GM12878 (cell line): ENCODE results near the gene HMGCL.

Experiments
- ATF3 ChIP-seq: IDR thresholded peaks from 2 replicates; pipeline ENCODE4 v1.6.1; 2011; ENCODE audit warnings: low read depth, mild to moderate bottlenecking, low read length, moderate library complexity, borderline replicate concordance; ENCODE audit errors: extremely low read depth
- CHD4 ChIP-seq: fragments of 200-600 bp; sonication (generic); IDR thresholded peaks from 2 replicates; pipeline ENCODE4 v1.6.1; 2016; ENCODE audit warnings: mild to moderate bottlenecking
- CREM ChIP-seq: IDR thresholded peaks from 2 replicates; pipeline ENCODE4 v1.6.1; 2014; ENCODE audit warnings: antibody characterized with exemption, low read depth
- CTCF ChIP-seq, 3 experiments: IDR thresholded peaks in 2 of 3; conservative IDR thresholded peaks in 1 of 3; 2 replicates each; pipeline ENCODE4 v1.5.1; 2011; ENCODE audit warnings: low read depth in 3 of 3, low read length in 3 of 3, mild to moderate bottlenecking in 3 of 3, control low read depth in 2 of 3, moderate library complexity in 2 of 3, inconsistent platforms in 1 of 3, mixed read lengths in 1 of 3; ENCODE audit not compliant: control insufficient read depth in 2 of 3, insufficient read depth in 1 of 3; ENCODE audit errors: extremely low read depth in 1 of 3
- ESRRA ChIP-seq: IDR thresholded peaks from 2 replicates; pipeline ENCODE4 v1.6.1; 2012; ENCODE audit warnings: mild to moderate bottlenecking, low read length, improper control_type of control experiment
- EZH2 ChIP-seq: IDR thresholded peaks from 2 replicates; pipeline ENCODE4 v1.6.1; 2012; ENCODE audit warnings: low read depth, mild to moderate bottlenecking, control low read depth, inconsistent platforms, low read length, borderline replicate concordance; ENCODE audit not compliant: control insufficient read depth
- GABPA ChIP-seq: IDR thresholded peaks from 2 replicates; pipeline ENCODE4 v1.6.1; 2014; ENCODE audit warnings: antibody characterized with exemption, low read depth, mild to moderate bottlenecking, inconsistent platforms
- JUND ChIP-seq: IDR thresholded peaks from 2 replicates; pipeline ENCODE4 v1.6.1; 2012; ENCODE audit warnings: low read depth, mild to moderate bottlenecking, low read length, improper control_type of control experiment, moderate library complexity
- POU2F2 ChIP-seq: IDR thresholded peaks from 3 replicates; pipeline ENCODE4 v1.6.1; 2011; ENCODE audit warnings: low read depth, mild to moderate bottlenecking, low read length, borderline replicate concordance
- REST ChIP-seq: IDR thresholded peaks from 2 replicates; pipeline ENCODE4 v1.6.1; 2012; ENCODE audit warnings: mild to moderate bottlenecking, low read depth, low read length
- SMARCA5 ChIP-seq: fragments of 450-650 bp; IDR thresholded peaks from 2 replicates; pipeline ENCODE4 v1.6.1; 2017; ENCODE audit warnings: mild to moderate bottlenecking
- ZBTB4 ChIP-seq: fragments of 450-650 bp; formaldehyde crosslinking; IDR thresholded peaks from 2 replicates; pipeline ENCODE4 v1.4.0; 2022; ENCODE audit warnings: mild to moderate bottlenecking, moderate library complexity

GRCh38 chr1:23757812-23758211 is 67.4 kb downstream of the HMGCL start:
- TF ChIP-seq GABPA = no peak
- no peak for TF ChIP-seq ATF3
- no peak for TF ChIP-seq CTCF (IDR thresholded peaks at IDR 0.05 in 2 of 3, conservative IDR thresholded peaks at IDR 0.05 in 1 of 3; ENCODE audit: control insufficient read depth in 2 of 3, extremely low read depth in 1 of 3, insufficient read depth in 1 of 3, low read depth in 3 of 3, low read length in 3 of 3)
- no peak for TF ChIP-seq ZBTB4 (CRISPR knock-in tag)
- no peak for TF ChIP-seq CREM
- no peak for TF ChIP-seq JUND
- TF ChIP-seq EZH2 = no peak
- no peak for TF ChIP-seq SMARCA5
- no peak for TF ChIP-seq ESRRA
- no peak for TF ChIP-seq CHD4
- TF ChIP-seq POU2F2 = no peak
- TF ChIP-seq REST = no peak
